HG03571 (cell line): Measurements from ENCODE around the gene CHRNA4.

Experiments used
- ATAC-seq: cut with Tn5 transposase; IDR thresholded peaks from one replicate; pipeline ENCODE4 v1.9.1; 2021; ENCODE audit not compliant: unreplicated experiment

The CHRNA4 gene

DNA sequence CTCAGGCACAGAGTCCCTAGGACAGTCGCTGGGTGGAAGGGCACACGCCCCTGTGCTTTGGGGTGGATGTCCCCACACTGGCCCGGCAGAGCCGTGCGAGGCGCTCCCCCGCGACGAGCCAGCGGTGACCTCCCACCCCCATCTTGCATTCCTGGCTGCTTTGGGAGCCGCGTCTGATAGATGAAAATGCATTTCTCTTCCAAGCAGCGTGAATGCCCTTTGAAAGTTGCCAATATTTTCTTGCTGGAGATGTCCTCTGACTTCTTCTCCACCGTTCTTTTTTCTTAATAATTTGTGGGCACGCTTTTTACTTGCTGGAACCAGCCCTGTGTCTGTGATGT lies 38.2 kb downstream of the CHRNA4 start:
- no peak for ATAC-seq

DNA sequence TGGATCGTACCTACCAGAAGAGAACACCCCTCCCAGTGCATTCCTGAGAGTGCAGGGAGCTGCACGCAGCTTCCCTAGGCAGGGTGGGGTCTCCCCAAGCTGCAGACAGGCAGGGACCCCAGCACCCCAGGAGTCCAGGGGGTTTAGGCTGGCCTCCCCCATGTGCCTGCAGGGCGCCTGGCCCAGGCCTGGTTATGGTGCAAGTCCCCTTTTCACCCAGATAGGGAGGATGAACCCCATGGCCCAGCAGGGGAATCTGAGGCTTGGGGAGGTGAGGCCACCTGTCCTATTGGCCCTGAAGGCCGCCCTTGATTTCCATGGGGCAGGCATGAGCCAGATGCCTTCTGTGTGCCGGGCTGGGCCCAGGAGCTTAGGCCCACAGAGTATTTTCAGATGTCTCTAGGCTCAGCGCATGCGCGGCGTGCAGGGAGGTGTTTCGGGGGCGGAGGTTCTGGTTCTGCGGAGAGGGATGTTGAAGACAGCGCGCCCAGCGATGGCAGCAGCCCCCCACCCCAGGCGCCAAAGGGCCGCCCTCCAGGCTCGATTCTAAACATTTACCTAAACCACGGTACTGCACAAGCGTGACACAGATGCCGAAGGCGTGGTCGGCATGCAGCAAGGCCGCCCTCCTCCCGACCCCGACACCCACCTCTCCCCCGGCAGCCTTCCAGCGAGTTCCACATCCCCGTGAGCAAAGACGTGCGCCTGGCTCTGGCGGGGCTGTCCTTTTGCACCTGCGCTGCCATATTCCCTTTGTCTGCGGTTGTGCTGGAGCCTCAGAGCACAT lies 38.8 kb downstream of the CHRNA4 start:
- ATAC-seq, result no peak

DNA sequence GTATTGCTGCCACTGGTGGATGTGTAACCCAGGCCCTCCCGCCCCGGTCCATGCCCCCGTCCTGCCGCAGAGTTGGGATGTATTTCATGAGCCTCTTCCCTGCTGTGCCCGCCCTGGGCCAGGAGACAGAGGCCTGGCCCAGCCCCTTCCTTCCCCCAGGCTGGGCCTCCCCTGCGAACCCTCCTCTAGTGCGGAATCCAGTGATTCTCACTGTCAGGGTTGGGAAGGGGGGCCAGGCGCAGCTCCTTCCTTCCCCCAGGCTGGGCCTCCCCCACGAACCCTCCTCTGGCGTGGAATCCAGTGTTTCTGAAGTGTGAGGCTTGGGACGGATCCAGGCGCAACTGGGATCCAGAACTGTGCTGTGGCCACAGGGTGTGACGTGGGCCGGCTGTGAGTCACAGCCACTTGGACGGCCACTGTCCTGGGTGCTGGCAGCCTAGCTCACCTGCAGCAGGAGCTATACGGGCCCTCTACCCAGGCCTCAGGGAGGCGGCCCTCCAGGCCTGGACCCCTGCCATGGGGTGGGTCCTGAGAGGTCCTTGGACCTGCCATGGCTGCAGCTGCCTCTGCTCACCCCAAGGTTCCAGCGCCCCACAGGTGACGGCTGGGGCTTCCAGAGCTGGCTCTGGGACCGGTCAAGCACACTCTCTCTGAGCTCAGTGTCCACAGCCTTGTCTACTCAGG lies 39.9 kb downstream of the CHRNA4 start:
- no peak for ATAC-seq

DNA sequence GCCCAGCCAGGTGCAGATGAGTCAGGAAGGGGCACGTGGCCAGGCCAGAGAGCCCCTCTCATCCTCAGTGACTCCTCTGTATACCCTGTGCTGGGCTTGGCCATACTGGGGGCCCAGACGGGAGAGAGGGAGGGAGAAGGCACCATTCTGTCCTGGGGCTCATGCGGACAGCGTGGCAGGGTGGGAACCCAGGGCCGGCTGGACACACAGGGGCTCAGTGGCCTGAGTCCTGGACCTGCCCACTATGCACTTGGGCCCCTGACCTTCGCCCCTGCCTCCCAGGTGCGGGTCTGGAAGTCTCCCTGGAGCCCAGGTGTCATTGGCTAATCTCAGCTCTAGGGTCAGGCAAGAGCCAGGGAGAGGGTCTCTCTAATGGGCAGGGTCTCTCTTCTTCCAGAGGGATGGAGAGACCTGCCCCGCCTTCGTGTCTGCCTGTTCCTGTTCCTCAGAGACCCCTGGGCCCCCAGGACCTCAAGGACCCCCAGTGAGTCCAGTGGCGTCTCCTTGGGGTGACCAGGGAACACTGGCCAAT lies 40.5 kb downstream of the CHRNA4 start:
- ATAC-seq, result no peak

DNA sequence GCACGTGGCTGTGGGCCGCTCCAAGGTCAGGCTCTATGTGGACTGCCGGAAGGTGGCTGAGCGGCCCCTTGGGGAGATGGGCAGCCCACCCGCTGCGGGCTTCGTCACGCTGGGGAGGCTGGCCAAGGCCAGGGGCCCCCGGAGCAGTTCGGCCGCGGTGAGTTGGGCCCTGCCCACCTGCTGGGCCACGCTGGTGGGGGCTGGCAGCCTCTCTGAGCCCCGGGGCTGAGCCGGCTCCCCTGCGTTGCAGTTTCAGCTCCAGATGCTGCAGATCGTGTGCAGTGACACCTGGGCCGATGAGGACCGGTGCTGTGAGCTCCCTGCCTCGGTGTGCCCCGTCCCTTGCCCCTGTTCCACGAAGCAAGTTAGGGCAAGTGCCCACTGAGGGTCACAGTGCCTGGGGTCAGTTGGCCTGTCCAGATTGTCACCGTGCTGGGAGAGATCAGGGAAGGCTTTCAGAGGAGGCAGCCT lies 41.1 kb downstream of the CHRNA4 start:
- ATAC-seq, result no peak

DNA sequence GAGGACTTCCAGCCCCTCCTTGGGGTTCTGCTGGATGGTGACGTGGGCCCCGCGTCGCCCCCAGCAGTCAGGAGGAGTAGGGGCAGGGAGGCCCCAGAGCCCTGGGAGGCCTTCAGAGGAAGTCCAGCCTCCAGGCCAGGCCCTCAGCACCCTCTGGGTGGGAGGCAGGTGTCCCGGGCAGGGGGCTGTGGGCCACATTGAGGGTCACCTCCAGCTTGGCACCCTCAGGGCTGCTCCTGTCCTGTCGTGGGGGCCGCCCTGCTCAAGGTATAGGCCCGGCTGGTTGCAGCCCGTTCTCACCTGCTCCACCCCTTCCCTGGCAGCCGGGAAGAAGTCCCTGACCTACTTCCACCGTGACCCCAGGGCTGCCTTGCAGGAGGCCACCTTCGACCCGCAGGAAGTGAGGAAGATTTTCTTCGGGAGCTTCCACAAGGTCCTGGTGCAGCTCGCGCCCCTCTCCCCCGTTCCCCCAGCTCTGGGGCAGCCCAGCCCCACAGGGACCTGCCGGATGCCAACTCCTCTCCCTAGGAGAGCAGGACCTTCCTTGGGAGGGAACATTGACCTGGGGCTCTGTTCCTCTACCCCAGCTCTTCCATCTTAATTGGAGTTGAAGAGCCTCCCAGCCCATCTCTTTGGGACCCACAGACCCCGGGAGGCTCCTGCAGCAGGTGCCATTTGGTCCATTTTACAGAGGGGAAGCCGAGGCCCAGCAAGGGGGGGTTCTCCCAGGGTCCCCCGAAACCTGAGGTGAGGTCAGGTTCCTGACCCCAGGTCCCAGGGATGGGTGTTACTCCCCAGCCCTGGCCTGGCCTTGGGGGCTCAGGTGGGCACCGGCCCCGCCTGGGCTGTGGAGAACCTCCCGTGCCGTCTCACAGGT lies 41.7 kb downstream of the CHRNA4 start:
- ATAC-seq, result no peak

DNA sequence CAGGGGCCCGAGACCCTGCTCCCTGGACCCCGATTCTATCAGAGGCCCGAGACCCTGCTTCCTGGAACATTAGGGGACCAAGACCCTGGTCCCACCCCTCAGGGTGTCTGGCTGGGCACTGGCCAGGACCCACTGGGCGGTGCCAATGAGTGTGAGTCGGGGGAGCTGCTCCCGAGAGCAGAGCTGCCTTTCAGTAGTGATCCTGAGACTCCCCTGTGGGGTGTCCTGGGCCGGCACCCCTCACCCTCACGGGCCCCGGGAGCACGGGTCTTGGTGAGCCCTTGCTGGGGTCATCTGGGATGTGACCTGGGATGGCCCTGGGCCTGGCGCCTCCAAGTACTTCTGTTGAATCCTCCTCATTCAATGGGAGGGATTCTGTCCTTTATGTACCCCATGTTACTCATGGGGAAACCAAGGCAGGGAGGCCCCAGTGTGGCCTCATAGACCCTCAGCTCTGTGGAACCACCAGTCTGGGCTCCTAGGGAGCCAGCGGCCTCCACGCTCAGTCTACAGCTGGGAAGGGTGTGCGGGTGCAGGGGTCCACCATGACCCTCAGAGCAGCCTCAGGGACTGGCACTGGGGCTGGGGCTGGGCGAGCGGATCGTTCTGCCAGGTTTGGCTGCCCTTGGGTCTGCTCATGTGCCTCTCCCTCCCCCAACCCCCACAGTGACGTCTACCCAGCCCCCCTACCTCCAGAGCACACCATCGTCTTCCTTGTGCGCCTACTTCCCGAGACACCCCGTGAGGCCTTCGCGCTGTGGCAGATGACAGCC lies 42.6 kb downstream of the CHRNA4 start:
- no peak for ATAC-seq

DNA sequence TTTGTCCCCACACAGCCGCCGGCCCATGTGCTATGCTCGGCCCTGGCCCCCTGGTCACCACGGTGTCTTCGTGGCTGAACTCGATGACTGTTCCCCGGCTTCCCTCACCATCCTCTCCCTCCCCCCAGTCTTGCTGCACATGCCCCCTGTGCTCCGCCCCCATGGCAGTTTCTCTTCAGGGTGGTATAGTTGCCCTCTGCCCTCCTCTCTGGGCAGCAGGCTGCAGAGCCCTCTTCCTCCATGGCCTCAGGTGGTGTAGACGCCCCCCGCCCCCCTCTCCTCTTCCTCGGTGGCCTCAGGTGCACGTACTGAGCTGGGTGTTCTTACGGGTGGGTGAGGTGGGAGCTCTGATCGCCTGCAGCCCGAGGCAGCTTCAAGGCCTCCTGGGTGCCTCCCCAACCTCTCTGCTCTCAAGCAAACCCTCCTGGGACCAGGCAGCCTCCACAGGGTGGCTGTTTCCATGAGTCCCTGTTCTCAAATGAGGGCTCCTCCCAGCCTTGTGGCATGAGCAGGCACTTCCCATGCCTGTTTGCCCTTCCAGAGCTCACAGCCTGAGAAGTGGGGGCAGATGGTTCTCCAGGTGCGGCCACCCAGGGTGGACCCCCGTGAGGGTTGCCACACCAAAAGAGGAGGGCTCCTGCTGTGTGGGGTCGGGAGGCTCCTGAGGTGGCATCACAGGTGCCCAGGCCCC lies 43.4 kb downstream of the CHRNA4 start:
- no peak for ATAC-seq

DNA sequence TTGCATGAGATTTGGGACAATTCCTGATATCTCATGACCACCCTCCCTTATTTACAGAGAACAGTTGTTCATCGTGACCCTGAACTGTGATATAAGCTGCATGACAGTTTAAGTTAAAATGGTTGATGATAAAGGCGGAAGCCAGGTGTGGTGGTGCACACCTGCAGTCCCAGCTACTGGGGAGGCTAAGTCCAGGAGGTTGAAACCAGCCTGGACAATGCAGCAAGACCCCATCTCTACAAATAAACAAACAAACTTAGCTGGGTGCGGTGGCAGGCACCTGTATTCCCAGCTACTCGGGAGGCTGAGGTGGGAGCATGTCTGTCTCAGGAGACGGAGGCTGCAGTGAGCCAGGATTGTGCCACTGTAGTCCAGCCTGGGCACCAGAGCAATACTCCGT lies 44.1 kb downstream of the CHRNA4 start:
- no peak for ATAC-seq

DNA sequence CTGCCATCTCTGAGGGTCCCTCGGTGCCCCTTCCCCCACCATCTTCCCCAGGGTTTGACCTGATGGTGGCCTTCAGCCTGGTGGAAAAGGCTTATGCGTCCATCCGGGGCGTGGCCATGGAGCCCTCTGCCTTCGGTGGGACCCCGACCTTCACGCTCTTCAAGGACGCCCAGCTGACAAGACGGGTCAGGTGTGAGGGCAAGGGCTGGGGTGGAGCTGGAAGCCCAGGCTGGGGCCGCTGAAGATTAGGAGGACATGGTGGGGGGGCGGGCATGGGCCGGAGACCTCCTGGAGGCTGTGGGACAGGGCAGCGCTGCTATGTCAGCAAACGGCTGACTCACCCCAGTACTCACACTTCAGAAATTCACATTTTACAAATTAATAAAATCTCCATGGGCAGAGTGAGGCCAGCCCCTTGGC lies 44.6 kb downstream of the CHRNA4 start:
- ATAC-seq, result no peak

DNA sequence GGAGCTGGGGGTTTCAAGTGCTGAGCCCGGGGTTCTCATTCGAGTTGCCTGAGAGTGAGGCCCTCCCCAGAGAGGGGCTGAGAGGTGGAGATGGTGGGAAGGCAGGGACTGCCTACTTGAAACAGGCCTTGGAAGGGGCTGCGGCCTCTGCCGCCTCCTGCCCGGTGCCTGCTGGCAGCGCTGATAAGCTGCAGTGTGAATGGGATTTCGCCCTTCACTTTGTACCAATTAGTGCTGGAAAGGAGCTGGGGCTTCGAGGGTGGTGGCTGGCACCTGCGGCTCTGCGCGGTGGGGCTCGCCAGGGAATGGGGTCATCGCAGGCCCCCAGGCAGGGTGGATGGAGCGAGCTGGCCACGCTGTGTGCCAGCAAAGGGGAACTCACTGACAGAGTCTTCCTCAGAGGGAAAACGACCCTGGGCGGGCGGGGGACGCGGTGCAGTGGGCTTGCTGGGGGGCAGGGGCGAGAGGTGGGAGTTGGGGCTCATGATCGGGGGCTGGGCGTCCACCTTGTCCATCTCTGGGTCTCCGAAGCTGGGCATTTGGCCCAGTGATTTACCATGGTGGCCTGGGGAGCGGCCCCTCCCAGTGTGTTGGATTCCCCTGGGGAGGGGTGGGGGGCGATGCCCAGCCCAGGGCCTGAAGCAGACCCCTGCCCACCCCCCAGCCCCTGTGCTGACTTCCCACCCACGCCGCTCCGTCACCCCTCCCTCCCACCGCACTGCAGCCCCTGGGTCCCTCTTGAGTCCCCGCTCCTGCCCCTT lies 45.2 kb downstream of the CHRNA4 start:
- ATAC-seq, result no peak

DNA sequence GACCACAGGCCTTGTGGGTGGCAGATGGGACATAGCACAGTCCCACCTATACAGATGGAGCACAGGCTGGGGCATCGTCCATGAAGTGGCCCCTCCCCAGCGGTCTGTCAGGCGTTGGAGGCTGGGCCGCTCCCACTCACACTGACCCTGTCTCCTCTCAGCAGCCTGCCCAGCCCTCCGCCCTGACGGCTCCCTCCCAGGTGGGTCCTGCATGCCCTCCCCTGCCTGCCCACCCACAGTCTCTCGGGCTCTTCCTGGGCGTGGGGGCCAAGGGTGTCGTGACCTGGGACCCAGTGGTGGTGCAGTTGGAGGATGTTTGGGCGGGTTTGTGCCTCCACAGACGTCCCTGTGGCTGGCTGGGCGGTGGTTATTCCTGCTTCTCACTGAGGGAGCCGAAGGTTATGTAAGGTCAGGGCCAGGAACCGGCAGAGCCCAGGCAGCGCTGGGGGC lies 45.9 kb downstream of the CHRNA4 start:
- no peak for ATAC-seq

DNA sequence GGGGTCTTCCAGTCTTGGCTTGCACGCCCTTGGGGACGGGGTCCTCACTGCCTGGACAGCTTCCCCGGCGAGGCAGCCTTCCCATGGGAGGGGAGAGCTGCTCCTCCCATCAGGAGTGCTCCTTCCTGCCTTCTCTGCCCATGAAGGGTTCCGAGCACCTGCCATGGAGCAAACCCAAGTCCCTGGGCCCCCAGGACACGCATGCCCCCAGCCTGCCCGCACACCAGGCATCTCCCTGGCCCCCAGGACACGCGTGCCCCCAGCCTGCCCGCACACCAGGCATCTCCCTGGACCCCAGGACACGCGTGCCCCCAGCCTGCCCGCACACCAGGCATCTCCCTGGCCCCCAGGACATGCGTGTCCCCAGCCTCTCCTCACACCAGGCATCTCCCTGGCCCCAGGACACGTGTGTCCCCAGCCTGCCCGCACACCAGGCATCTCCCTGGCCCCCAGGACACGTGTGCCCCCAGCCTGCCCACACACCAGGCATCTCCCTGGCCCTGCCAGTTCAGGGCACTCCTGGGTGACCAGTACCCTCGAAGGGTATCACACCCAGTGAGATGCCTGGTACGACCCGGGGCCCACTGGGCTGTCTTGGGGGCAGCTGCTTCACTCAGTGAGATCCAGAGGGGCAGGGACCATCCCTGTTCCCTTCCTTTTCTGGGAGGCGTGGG lies 46.4 kb downstream of the CHRNA4 start:
- no peak for ATAC-seq

DNA sequence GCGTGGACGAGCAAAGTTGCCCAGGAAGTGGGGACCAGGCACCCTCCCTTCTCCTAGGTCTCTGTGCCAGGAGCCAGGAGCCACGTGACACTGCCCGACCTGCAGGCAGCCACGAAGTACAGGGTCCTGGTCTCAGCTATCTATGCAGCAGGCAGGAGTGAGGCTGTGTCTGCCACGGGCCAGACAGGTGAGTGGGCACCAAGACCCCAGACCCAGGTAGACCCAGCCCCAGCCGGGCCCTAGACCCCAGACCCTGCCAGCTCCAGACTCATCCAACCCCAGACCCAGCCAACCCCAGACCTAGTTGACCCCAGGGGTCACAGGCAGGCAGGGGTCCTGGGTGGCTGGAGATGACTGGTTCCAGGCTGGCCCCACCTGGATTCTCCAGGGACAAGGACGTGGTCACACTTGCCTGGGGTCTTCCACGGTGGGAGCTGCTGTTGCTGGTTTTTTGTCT lies 47.1 kb downstream of the CHRNA4 start:
- no peak for ATAC-seq

DNA sequence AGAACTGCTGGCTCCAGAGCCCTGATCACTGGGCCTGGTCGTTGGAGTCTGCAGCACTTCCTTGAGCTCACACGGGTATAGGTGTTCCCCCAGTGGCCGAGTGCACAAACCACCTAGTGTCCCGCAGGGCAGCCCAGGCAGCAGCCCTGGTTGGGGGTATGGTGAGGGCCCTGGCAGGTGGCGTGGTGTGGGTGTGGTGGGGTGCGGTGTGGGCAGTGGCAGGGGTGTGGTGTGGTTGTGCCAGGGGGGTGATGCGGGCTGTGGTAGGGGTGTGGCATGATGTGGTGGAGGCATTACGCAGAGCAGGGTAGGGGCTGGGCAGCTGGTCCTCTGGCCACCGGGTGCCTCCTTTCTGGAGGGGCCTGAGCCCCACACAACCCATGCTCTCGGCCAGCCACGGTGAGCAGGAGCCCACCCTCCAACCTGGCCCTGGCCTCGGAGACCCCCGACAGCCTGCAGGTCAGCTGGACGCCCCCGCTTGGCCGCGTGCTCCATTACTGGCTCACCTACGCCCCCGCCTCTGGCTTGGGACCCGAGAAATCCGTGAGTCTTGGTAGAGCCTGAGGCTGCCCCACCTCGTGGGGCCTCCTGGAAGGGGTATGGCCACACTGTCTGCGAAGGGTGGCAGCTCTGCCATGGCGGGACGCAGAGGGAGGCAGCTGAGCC lies 47.7 kb downstream of the CHRNA4 start:
- ATAC-seq, result no peak

DNA sequence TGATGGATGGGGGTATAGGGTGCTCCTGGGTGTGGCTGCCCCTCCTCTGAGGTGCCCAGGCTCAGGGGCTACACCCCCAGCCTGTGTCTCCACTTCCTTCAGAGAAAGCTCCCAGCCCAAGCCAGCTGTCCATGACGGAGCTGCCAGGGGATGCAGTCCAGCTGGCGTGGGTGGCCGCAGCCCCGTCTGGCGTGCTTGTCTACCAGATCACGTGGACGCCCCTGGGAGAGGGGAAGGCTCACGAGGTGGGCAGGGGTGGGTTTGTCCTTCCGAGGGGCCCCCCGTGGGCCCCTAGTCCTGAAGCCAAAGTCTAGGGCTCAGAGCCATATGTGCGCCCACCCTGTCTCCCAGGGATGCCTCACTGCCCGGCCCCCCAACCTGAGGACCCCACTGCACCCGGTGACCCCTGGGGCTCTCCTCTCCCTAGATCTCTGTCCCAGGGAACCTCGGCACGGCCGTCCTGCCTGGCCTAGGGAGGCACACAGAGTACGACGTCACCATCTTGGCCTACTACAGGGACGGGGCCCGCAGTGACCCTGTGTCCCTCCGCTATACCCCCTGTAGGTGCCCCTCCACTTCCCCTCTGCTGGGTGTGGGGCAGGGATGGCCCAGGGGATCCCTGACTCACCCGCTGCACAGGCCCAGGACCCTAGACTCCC lies 48.3 kb downstream of the CHRNA4 start:
- ATAC-seq, result no peak

DNA sequence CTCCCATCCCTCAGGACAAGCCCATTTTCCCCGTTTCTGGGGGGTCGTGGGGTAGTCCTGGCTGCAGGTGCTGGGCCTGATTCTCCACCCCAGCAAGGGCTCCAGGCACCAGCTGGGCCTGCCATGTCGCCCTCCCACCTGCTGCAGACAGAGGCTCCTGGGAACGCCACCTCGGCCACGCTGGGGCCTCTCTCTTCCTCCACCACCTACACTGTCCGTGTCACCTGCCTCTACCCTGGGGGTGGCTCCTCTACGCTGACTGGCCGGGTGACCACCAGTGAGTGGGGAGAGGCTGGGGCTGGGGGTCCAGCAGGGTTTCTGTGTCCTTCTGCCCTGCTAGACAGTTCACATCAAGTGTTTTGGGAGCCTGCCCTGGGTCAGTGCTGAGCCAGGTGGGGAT lies 48.9 kb downstream of the CHRNA4 start:
- ATAC-seq, result no peak

DNA sequence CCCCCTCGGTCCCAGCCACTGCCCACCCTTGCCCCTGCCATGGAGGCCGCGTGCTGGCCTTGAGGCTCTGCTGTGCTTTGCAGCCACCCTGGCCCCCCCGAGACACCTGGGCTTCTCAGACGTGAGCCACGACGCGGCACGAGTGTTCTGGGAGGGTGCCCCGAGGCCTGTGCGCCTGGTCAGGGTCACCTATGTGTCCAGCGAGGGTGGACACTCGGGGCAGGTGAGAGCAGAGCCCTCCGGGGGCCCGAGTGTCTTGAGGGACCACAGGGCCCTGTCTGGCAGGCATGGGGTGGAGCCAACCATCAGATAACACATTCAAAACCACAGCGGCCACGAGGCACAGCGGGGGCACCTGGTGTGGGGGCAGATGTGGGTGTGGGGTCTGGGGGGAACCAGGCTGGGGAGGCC lies 49.3 kb downstream of the CHRNA4 start:
- no peak for ATAC-seq
